ENCODE data around the gene SPTBN4. TPM values are rescaled to one million over a fixed set of nuclear protein-coding genes. Genes with fewer than 3 reads are reported as not detected.

Gene SPTBN4
- total RNA-seq, 1 donor from 2014 or later = 1.5 TPM

- H3K9me3 ChIP-seq = no peaks in the 10 kb centered on the region
- H3K27me3 ChIP-seq = peaks cover 11% of the 10 kb centered on the region
- intact Hi-C loops (cut with DNase I) = no loop called here
- no peak overlapping the region for H3K27ac ChIP-seq
- H3K4me1 ChIP-seq = no peaks in the 10 kb centered on the region
- no peak overlapping the region for H3K4me3 ChIP-seq
- ATAC-seq (peak; percentile 93), DNase-seq (peak; percentile 83)
- no peaks in the 10 kb centered on the region for H3K36me3 ChIP-seq
- TF ChIP-seq CTCF (IDR thresholded peaks at IDR 0.05) = peak; percentile 54
Observed at GRCh38 chr19:40523322-40524047, 56.7 kb downstream of the SPTBN4 start.

GRCh38 chr19:40524133-40524549, 57.3 kb downstream of the SPTBN4 start:
- peaks cover 9% of the 10 kb centered on the region for H3K27me3 ChIP-seq
- intact Hi-C loops (cut with DNase I) = no loop called here
- H3K36me3 ChIP-seq = no peaks in the 10 kb centered on the region
- H3K4me1 ChIP-seq = no peaks in the 10 kb centered on the region
- no peaks in the 10 kb centered on the region for H3K9me3 ChIP-seq
- no peak for TF ChIP-seq CTCF (IDR thresholded peaks at IDR 0.05)
- no peak for ATAC-seq
- H3K4me3 ChIP-seq = no peak overlapping the region
- H3K27ac ChIP-seq = no peak overlapping the region
- DNase-seq = no peak

- Histone ChIP-seq H3K27me3 (peaks cover 6% of the 10 kb centered on the region), H3K27ac (no peak overlapping the region)
- intact Hi-C loops (cut with DNase I) = loop anchor here (5.0 kb wide), 1 partner anchor 73 kb away; no protein-coding TSS in a partner anchor
Observed at GRCh38 chr19:40524655-40525054, 57.9 kb downstream of the SPTBN4 start.

GRCh38 chr19:40525234-40526051, 58.6 kb downstream of the SPTBN4 start:
- Histone ChIP-seq H3K36me3 (no peaks in the 10 kb centered on the region), H3K9me3 (no peaks in the 10 kb centered on the region), H3K27ac (no peak overlapping the region), H3K4me3 (no peak overlapping the region), H3K27me3 (no peaks in the 10 kb centered on the region), H3K4me1 (peaks cover 3% of the 10 kb centered on the region)
- intact Hi-C loops (cut with DNase I) = loop anchor here (5.0 kb wide), 1 partner anchor 72 kb away; no protein-coding TSS in a partner anchor
- ATAC-seq = no peak
- no peak for DNase-seq
- TF ChIP-seq CTCF (IDR thresholded peaks at IDR 0.05) = no peak

More at GRCh38 chr19:40524655-40525054, 57.9 kb downstream of the SPTBN4 start:
- H3K4me1 ChIP-seq = peaks cover 3% of the 10 kb centered on the region
- no peaks in the 10 kb centered on the region for H3K36me3 ChIP-seq
- DNase-seq (no peak), ATAC-seq (no peak)
- H3K4me3 ChIP-seq = no peak overlapping the region
- no peaks in the 10 kb centered on the region for H3K9me3 ChIP-seq
- no peak for TF ChIP-seq CTCF (IDR thresholded peaks at IDR 0.05)

GRCh38 chr19:40528078-40528477, 61.3 kb downstream of the SPTBN4 start:
- no peaks in the 10 kb centered on the region for H3K9me3 ChIP-seq
- H3K4me3 ChIP-seq = no peak overlapping the region
- intact Hi-C loops (cut with DNase I) = loop anchor here (5.0 kb wide), 1 partner anchor 69 kb away; no protein-coding TSS in a partner anchor
- no peaks in the 10 kb centered on the region for H3K27me3 ChIP-seq
- peaks cover 3% of the 10 kb centered on the region for H3K4me1 ChIP-seq
- no peaks in the 10 kb centered on the region for H3K36me3 ChIP-seq
- ATAC-seq (no peak), DNase-seq (no peak)
- TF ChIP-seq CTCF (IDR thresholded peaks at IDR 0.05) = no peak
- no peak overlapping the region for H3K27ac ChIP-seq
